ENCODE measurements around the gene FFAR1.

DNA sequence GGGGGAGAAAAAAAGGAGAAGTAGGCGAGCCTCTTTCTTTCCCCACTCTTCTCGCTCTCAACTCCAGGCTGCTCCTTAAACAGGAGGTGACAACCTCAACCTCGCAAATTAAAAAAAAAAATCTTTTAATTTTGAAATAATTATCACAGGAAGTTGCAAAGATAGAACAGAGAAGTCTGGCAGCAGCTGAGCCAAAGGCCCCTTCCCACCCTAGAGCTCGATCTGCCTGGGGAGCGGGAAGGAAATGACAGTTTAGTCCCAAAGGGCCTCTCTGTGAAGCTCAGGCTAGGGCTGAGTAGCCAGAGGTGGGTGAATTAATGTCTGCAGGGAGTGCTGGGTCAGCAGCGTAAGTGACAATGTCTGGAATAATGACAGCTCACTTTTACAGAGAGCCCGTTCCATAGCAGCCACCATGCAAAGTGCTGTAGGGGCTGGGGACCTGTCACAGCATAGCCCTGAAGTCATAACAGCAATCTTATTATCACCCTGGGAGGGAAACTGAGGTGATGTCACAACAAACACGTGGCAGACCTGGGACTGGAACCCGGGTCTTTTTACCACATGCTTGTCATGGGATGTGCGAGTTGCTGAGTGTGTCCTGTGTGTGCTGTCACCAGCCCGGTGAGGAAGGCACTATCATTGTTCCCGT, 27.5 kb upstream of the FFAR1 start:
- TF ChIP-seq, protein P1, sequence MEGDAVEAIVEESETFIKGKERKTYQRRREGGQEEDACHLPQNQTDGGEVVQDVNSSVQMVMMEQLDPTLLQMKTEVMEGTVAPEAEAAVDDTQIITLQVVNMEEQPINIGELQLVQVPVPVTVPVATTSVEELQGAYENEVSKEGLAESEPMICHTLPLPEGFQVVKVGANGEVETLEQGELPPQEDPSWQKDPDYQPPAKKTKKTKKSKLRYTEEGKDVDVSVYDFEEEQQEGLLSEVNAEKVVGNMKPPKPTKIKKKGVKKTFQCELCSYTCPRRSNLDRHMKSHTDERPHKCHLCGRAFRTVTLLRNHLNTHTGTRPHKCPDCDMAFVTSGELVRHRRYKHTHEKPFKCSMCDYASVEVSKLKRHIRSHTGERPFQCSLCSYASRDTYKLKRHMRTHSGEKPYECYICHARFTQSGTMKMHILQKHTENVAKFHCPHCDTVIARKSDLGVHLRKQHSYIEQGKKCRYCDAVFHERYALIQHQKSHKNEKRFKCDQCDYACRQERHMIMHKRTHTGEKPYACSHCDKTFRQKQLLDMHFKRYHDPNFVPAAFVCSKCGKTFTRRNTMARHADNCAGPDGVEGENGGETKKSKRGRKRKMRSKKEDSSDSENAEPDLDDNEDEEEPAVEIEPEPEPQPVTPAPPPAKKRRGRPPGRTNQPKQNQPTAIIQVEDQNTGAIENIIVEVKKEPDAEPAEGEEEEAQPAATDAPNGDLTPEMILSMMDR (IDR thresholded peaks at IDR 0.05), result no peak
- no peak for TF ChIP-seq POLR2A (IDR thresholded peaks at IDR 0.05)

All from transverse colon (tissue), 3 donors.